Glomerular visceral epithelial cell (primary cell): ENCODE results near the gene OSGEP.
"Not testable (repeated sequence)": the region's sequence is repeated elsewhere in the genome, so short reads cannot be mapped to it uniquely, and the experiment has no call there.

Experiments
- DNase-seq: peaks from one replicate; pipeline ENCODE4 v3.0.0-alpha.2; 2016; ENCODE audit errors: extremely low spot score

Gene OSGEP

DNA sequence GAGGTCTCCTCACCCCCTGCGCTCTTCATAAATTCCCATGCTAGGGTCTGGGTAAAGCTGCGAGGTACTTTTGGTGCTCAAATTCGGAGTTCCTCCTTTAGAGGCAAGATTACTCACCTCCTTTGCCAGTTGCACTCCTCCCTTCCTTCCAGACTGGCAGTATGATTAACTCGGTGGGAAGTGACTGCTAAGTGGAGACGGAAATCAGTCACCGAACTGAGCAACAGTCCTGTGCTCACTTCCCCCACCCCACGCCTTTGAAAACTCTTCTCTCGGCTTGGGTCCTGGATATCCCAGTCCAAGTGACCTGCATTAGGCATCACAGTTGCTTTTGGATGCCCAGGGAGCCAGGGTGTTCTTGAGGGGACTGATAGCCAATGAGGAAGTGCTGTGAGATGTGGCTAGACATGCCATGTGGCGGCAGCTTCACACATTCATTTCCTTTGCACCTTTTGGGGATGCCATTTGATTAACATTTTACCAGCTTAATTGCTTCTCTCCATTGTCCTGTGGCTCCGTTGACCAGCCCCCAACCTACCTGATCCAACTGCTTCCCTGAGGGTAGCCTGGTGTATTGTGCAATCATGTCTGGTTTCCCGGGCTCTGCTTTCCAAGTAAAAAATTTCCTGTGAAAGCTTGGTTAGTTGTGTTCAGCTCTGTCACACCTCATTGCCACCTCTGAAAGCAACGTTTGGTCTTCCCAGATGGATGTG is 15.4 kb upstream of the OSGEP start:
- peak; percentile 77 for DNase-seq

DNA sequence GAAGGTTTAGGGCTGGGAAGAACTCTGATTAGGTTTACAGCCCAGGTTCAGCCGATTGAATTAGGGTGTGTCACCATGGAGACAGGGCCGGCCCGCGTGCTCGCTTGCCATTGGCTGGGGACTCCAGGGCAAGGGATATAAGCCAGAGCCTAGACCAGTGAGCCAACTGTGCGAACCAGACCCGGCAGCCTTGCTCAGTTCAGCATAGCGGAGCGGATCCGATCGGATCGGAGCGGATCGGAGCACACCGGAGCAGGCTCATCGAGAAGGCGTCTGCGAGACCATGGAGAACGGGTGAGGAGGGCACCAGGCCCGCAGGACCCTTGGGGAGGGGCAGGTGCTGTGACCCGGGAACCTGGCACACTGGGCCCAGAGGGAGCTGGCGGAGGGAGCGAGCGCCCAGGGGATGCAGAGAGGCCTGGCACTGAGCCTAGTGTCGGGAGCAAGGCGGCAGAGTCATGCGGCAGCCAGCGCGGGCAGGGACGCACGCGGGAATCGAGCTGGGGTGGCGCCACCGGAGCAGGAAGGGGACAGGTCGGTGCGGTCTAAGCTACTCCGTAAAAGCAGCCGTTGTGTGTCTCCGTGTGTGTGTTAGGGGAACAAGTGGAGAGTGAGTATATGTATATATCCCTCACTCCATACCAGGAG is 14.8 kb upstream of the OSGEP start, which contains the start of gene PNP:
PNP (plus strand) TSS at position 165 of the 648 bp plus-strand sequence; CDS start at position 284, 119 bp downstream.
- peak; percentile 92 for DNase-seq

DNA sequence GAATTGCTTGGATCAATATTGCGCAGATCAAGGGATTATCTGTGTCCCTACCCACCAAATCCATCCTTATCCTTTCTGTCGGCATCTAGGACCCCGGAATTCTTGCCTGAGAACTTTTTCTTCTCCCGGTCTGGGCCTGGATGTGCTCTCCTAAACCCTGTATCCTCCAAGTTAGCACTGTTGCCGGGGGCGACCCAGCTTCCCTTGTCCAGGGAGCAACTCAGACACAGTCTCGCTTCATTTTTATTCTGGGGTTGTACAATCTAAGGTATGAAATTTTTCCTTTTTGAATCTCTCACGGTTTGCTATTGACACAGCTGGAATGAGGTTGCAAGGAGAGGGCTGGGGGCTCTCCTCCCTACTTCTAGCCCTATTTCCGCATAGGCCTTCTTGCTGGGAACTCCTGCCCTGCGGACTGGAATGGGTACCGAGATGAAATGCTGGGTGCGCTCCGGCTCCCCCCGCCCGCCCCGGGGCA is 14.2 kb upstream of the OSGEP start:
- DNase-seq = no peak

DNA sequence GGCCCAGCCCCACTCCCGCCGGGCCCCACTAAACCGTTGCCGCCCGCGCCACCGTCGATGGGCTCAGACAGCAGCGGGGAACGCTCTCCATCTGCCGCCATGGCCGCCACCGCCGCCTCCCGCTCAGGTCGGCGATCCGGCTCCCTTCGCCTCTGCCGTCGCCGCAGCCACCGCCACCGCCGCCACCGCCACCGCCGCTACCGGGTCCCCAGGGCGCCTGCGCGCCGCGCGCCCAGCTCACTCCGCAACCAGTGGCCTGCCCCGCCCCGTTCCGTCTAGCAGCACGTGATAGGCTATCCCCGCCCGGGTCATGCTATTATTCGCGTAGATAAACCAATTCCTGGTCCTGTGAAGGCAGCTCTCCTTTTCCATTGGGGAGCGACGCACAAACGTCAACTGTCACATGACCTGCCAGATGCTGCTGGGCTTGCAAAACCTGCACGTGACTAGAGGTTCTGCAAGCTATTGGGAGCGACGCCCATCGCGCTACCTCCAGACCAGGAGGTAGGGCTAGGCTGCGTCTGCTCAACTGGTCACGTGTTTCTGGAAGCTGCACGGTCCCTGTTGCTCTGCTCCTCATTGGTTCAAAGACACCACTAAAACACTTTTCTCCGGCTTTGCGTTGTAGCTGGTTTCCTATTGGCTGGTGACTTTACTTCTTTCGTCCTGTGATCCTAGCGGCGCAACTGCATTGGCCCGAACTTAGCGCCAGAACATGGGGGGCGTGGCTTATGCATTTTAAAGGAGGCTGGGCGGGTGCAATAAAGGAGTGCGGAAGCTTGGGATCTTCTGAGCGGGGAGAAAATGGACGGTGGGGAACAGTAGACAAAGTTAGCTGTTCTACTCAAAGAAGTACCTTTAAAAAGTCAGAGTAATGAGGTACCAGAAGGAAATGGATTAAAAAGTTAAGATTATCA is 6.9 kb upstream of the OSGEP start, which contains the start of gene PIP4P1:
PIP4P1 (minus strand) TSS at position 210 of the 917 bp plus-strand sequence; CDS start at position 101, 109 bp downstream.
- peak; percentile 100 for DNase-seq

DNA sequence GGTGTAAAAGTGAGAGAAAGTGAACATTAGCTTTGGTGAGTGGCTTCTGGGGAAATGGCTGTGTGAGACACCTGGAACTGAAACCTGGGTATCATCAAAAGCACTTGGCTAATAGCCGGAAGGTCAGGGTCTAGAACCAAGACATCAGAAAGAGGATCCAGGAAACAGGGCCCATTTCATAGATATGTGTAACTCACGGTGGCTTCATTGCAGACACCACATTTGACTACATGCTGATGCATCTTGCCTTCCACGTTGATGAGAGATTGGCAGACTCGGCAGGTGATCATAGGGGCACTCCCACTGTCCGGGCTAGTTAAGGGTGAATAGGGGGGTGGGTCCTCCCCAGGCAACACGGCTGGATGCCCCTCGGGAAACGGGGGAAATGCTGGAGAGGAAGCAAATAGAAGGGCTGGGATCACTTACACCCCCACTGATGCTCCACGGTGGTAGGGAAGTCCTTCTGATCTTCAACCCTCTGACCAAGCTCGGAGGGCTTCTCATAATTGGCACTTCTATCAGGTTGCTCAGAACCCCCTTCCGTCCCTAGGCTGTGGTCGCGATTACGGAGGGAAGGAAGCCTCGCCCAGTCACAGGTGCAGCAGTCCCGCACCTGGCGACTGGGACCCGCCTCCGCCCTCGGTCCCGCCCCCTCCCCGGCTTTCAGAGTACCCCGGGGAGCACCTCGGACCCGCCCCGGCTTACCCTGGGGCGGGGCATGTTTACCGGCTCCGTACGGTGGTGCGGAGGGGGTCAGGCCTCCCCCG is 6.0 kb upstream of the OSGEP start:
- no peak for DNase-seq

DNA sequence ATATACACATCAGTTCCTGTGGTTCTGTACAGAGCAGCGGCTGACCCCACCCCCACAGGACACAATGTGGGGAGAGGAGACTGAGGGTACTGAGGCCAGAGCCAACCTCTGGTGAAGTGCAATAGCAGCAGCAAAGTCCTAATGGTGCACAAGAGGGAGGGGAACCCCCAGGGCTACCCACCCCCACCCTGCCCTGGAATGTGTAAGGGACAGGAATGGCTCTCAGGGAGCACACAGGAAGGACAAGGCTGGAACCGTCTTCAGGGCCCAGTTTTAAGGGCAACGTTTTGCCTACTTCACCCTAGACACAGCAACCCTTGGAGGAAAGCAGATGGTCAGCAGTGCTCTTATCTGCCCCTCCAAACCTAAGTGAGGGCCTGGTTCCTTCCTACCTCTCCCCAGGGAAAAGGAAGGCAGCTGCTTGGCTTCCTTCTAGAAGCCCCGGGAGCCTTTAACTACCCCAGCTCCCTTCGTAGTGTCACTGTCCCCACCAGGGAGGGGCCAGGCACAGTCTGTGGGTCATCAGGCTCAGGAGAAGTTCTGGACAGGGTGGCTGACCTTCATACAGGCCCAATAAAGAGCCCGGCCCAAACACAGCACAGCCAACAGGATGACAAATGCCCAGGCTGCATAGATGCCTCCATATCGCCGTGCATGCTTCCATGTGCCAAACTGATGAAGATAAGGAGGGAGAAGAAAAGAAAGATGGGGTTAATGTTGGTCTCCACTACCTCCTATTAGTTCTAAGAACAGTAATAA is 3.6 kb upstream of the OSGEP start:
- DNase-seq = no peak

DNA sequence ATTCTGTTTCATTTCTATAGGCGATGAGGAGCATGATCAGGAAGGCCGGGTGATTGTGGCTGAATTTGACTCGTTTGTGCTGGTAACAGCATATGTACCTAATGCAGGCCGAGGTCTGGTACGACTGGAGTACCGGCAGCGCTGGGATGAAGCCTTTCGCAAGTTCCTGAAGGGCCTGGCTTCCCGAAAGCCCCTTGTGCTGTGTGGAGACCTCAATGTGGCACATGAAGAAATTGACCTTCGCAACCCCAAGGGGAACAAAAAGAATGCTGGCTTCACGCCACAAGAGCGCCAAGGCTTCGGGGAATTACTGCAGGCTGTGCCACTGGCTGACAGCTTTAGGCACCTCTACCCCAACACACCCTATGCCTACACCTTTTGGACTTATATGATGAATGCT is 2.4 kb upstream of the OSGEP start:
- no peak for DNase-seq

DNA sequence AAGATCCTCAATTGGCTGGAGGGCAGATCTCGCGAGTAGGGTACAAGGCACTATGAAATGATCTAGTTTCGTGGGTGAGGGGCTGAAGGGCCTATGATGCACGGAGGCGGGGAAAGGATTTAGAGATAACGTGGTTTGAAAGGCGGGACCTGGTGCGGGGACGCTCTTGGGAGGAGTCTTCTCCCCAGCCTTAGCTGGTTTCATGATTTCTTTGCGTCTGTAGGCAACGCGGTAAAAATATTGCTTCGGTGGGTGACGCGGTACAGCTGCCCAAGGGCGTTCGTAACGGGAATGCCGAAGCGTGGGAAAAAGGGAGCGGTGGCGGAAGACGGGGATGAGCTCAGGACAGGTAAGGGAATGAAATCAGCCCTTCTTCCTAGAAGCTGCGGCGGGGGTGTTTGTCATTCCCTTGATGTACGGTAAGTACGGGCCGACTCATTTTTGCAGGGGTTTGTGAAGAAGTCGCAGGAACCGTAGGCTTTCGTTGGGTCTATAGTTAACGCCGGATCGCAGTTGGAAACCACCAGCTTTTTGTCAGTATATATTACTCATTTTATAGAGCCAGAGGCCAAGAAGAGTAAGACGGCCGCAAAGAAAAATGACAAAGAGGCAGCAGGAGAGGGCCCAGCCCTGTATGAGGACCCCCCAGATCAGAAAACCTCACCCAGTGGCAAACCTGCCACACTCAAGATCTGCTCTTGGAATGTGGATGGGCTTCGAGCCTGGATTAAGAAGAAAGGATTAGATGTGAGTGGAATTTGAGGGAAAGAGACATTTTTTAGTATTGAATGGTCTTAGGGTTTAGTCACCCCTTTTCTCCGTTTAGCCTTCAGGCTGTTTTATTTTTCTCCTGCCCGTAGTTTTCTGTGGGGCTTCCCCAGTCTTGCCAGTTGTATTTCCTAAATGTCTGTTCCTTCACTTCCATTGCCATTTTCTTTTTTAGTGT is 1.0 kb upstream of the OSGEP start:
- peak; percentile 81 for DNase-seq

DNA sequence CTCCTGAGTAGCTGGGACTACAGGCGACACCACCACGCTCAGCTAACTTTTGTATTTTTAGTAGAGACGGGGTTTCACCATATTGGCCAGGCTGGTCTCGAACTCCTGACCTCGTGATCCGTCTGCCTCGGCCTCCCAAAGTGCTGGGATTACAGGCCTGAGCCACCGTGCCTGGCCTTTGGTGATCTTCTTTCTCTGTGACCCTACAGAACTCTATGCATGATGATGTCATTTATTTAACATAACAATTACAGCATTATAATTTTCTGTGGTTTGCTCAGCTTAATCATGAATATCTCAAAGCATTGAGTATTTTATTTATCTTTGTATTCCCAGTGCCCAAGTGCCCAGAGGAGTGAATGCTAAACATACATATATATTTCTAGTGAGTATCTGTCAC is 1.8 kb downstream of the OSGEP start:
- not testable (repeated sequence) for DNase-seq

DNA sequence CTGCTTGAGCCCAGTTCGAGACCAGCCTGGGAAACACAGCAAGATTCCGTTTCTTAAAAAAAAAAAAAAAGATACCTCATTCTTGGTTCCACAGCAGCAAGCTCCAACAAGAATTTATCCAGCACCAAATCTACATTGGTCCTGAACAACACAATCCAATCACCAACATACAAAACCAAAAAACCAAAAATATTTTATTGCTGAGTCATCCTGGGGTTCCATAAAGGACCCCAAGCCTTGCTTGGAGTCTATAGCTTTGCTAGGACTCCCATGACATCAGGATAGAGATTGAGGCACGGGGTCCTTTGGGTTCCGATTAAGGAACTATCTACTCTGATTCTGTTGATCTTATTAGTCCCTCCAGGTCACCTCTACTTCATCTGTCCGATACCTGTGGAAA is 7.7 kb downstream of the OSGEP start:
- DNase-seq = no peak

DNA sequence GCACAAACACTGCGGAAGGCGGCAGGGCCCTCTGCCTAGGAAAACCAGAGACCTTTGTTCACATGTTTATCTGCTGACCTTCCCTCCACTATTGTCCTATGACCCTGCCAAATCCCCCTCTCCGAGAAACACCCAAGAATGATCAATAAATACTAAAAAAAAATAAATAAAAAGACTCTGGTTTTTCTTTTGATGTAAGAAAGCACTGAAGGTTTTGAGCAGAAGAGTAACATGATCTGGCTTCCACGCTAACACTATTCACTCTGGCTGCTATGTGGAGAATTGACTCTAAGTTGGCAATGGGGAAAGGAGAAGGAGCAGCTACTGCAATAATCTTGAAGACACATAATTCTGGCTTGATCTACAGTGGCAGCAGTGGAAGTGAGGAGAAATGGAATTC is 11.0 kb downstream of the OSGEP start:
- DNase-seq = not testable (repeated sequence)

DNA sequence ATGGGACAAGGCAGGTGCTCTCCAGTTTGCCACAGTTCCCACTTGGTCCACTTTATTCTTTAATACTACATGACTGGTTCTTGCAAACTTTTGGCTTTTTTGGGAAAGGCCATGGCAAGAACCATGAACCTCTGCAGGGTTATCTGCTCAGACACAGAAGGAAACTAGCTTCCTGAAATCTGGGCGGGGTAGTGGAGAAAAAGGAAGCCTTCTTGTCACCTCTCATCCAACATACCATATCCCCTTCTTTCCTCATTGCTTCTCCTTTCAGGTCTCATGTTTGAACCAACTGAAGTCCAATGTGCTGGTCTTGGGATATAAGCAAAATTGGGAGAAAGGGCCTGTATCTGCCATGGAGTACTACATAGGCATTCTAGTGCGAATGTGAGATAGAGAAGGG is 13.2 kb downstream of the OSGEP start:
- DNase-seq = no peak

DNA sequence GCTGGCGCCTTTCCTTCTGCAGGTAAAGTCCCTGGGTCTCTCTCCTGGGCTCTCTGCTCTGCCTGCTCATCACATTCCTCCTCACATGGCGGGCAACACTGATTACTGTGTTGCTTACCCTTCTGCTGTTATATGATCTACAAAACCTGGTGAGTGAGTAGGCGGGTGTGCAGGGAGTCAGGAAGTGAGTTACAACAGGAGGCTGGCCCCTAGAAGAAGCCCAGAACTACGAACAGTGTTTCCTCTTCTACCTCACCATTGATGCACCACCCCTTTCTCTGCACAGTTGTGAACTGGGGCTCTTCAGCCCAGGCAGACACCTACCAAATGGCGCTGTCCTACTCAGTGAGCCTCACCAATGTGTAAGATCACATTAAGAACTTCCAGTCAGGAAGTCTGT is 13.7 kb downstream of the OSGEP start:
- no peak for DNase-seq

DNA sequence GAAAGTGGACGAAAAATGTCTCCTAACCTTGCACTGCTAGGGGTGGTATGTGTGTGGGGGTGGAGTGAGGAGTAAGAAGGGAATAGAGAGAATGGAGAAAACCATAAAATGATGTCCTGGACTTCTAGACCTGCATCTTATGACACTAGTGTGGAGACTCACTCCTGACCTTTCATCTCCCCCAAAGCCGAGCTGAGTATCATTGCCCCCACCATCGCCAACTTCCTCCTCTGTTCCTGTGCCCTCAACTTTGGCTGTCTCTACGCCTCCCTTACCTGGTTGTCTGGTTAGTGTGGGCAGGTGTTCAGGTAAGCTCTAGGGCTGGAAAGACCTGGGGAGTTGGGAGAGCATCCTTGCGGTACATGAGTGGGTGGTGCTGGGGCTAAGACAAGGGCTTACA is 14.1 kb downstream of the OSGEP start:
- DNase-seq = no peak

DNA sequence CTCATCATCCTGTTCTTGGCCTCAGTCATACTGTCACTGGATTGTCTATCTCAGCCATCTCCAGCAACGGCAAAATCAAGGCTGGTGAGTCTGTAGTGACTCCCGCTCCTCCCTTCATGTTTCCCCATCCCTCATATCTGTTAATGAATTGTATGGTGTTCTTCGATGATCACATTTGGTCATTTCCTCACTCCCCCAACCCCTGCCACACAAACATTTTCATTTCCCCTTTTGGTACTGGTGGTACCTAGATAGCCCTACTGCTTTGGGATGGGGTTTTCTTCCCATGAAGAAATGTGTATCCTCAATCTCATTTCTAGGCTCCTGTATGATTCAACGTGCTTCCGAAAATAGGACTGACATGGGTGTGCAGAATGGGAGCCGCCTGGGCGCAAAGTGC is 15.9 kb downstream of the OSGEP start:
- no peak for DNase-seq

DNA sequence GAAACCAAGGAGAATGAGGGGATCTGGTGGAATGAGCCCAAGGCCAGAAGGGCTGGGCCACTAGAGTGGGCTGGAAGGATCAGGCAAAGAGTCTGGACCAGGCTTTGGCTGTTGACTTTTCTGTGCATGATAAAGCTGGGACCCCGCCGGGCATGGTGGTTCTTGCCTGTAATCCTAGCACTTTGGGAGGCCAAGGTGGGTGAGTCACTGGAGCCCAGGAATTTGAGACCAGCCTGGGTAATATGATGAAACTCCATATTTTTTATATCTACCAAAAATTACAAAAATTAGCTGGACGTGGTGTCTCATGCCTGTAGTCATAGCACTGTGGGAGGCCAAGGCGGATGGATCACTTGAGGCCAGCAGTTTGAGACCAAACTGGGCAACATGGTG is 18.3 kb downstream of the OSGEP start:
- DNase-seq = peak; percentile 18

DNA sequence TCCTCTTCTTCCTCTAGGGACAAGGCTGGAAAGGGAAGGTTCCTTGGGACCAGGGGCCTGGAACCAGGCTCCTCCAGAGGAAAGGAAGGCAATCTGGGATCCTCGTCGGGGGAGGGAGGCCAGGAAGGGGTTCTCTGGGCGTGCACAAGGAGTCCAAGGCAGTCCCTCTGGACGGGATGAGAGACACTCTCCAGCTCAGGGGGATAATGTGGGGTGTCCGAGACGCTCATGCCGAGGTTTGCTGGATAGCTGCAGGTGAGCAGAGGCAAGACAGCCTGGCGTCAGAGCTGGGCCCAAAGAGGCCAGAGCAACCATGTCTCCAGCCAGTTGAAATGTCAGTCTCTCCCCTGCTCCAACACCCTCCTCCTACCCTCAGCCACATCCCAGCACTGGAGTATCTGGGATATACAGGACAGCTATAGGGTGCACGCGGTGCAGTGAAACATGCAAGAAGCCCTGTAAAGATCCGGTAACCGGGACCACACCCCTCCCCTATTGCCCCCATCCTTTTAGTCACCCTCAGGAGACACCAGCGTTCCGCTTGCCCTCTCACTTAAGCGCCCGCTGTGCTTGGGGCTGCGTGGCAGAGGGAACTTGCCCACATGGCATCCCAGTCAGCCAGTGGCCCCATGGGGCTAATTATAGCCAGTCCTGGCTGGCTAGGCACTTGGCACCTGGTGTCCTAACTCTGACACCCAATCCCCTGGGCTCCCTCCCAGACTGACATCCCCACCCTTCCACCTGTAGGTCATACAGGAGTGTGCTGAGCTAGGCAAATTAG is 18.8 kb downstream of the OSGEP start, which contains the start of gene KLHL33:
KLHL33 (minus strand) TSS at position 585 of the 781 bp plus-strand sequence; CDS start at position 230, 355 bp downstream.
- DNase-seq = no peak
